NCI-H187 treated with DMSO at 0.1 percent for 48 hours (cell line): ENCODE data around the gene LURAP1L.

ENCODE experiments used
- DNase-seq: peaks from one replicate; lab custom pipeline; 2025; lab: John Stamatoyannopoulos, UW

The LURAP1L gene, protein sequence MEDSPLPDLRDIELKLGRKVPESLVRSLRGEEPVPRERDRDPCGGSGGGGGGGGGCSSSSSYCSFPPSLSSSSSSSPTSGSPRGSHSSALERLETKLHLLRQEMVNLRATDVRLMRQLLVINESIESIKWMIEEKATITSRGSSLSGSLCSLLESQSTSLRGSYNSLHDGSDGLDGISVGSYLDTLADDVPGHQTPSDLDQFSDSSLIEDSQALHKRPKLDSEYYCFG

DNA sequence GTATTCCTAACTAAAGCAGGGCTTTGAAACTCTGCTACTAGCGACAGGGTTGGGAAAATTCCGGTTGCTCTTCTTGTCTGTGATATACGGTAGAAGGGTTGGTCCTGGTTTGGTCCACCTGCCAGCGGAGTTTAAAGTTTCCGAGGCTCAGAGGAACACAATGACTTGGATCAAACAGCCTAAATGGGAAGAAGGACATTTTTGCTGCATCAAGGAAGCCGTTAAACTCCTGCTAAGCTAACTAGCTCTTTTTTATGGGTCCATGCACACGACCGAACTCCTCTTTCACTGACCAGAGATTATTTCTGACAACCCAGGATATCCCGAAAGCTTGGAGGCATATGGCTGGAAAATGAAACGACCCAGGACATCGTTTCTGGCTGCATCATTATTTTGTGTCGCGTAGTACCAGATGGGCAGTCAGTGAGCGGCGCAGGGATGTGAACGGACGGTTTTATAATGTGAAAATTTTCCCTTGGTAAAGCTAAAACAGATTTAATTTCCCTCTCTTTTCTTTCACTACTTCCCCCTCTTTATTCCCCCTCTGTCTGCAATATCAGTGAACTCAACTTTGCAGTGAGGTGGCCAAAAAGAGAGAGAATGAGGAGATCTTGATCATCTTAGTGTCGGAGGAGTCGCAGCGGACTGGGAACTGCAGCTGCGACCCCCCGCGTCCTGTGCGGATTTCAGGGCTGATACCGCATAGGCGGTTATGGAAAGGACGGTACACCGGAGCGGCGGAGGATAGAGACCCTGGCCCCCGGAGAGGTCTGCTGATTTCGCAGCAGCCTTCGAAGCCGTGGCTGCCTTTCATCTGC lies at the start of gene LURAP1L:
Gene LURAP1L (plus strand): TSS at position 160 of the 818 bp plus-strand sequence. CDS start 696 bp downstream, outside the sequence.
- no peak for DNase-seq

DNA sequence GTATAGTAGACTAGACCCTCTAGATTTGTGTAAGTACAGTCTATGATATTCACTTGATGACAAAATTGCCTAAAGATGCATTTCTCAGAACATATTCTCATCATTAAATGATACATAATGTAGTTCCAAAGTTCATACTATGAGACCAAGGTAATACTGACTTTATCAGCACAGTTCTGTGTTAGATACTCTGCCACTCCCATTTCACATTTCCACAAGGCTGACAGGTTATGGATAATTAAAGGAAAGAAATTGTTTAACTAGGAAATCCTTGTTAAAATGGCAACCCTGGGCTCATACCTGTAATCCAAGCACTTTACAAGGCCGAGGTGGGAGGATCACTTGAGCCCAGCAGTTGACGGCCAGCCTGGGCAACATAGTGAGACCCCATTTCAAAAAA lies 48.0 kb upstream of the LURAP1L start:
- DNase-seq = no peak

DNA sequence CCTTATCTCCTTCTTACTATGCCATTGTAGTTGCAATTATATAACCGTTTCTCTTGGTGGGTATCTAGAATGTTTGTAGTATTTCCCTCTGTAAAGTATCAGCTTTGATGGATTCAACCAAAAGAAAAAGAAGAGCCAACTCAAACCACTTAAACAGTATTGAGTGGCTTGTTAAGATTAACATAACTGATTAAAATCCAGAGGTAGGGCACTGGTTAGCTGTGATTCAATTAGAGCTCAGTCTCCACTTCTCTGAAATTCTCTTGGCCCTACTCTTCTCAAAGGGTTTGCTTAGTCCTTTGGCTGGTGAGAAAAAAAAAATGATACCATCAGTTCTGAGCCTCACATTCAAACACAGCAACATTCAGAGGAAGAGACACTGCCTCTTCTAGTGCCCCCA lies 44.6 kb upstream of the LURAP1L start:
- DNase-seq = no peak

DNA sequence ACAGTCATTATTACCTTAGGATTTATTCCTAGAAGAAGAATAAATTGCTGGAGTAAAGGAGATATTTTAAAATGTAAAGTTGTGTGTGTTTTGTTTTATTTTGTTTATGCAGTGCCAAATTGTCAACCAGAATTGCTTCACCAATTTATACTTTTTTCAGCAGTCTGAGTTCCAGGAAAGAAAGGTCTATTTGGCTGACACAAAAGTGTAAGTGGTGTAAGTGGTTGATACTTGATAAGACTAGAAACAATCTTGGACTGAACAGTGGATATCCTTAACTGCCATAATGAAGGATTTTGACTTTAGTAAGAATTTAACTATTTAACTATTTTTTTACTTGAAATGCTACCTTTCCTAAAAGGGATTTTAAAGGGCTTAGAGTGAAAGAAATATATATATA lies 43.9 kb upstream of the LURAP1L start:
- DNase-seq = no peak

DNA sequence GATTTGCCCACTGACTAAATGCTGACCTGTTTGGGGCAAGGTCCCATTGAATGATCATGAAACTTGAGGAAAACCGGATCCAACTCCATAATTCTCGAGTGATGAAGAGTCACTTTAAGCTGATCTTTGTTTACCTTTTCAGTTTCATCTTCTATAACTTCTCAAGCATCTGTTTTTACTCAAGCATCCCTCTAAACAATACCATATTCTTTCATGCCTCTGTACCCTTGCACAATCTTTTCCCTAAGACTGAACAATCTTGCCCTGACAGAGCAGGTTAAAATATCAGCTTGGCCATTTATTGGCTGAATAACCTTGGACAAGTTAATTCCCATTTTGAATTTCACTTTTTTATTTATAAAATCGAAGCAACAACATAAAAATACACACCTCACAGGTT lies 41.8 kb upstream of the LURAP1L start:
- DNase-seq = no peak

DNA sequence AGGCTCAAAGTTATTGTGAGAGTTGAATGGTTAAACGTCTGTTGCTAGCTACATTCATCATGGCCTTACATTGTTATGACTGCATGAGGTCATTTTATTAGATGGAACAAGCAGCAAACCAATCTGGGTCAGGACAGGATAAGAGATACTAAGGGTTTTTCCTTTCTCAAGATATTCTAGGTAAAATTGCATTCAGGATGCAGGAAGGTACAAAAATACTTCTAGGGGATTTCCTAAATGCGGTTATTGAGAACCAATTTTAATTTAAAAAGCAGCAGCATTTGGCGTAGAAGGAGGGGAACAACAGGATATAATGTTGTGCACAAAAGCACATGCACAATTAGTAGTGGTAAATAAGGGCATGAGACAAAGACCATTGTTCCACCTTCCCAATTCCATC lies 39.2 kb upstream of the LURAP1L start:
- no peak for DNase-seq

DNA sequence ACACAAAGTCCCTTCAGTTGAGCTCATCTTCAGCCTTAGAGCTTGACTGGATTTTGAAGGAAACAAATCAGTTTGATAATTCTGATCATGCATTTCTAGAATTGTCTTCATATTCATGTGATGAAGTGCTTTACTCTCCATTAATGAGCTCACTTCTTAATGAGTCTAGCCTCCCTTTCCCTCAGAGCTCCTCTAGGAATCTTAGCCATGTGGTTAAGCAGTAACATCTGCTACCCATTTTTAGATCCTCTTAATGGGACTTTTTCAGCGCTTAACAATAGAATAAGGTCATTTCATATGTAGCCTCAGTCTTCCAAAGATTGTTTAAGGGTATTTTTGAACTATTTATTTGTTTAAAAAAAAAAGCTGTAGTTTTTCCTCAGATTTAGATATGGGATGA lies 36.9 kb upstream of the LURAP1L start:
- DNase-seq = no peak

DNA sequence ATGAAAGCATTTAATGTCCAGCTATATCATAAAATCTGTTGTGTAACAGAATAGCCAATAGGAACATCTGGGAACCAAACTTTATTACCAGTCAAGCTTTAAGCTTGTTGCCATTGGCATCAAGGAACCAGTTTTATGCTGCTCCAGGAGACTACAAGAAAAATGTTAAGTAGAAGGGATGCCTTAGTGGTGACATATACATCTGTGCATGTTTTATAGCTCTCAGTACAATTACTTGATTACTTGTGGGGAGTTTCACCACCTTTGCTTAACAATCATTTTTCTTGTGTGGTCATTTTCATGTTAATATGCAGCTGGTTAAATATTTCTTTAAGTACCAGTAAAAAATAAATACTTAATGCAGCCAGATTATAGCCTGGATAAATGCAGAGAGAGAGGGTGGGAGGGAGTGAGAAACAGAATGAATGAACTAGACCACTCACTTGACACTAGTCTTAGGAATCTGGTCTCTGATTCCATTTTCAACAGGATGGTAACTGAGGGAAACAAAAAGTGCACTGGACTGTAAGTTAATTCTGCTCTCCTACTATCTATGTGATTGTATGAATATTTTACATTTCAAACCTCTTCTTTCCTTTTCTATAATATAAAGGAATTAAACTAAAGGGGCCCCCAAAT lies 35.7 kb upstream of the LURAP1L start:
- DNase-seq = no peak

DNA sequence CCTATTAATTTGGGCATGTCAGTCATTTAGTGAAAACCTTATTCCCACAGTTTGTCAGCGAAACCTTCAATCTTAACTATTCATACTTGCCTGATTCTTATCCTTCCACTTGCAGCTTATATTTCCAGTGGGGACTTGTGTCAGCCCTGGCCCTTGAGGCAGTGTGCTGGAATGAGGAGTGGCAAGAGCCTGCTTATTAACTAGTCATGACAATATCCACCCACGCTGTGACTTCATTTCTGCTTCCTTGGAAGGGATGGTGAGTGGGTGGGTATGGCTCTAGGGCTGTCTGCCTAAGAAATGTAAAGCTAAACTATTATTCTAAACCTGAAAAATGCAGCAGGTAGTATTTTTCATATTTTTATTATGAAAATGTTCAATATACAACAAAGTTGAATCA lies 34.0 kb upstream of the LURAP1L start:
- DNase-seq = no peak

DNA sequence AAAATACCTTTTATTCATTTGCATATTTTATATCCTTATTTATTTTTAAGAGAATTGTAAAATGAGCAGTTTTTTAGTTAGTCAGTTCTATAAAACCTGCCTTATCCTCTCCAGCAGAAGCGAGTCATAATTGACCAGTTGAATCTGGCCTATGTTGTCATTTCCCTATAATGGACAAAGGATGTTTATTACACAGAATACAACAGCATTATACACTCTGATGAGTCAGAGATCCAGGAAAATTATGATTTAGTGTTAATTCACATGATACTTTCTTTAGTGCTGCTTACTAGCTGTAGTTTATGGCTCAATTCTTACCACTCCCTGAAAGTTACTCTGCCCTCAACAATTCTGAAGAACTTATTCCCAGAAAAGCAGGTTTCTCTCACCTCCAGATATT lies 26.8 kb upstream of the LURAP1L start:
- DNase-seq = no peak

DNA sequence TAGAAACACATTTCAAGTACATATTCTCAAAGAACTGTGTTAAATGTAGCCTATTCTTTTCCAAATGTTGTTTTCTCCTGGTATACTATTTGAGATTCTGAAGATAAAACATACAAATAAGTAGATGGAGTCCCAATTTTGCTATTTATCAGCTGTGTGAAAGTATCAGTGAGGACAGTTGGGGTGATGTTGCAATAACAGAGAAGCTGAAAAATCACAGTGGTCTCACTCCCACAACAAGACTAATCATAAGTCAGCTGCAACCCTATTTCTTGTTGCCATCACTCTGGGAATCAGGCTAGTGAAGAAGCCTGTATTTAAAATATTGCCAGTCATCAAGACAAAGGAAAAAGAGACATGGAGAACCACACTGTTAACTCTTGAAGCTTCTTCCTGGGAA lies 25.9 kb upstream of the LURAP1L start:
- DNase-seq = no peak

DNA sequence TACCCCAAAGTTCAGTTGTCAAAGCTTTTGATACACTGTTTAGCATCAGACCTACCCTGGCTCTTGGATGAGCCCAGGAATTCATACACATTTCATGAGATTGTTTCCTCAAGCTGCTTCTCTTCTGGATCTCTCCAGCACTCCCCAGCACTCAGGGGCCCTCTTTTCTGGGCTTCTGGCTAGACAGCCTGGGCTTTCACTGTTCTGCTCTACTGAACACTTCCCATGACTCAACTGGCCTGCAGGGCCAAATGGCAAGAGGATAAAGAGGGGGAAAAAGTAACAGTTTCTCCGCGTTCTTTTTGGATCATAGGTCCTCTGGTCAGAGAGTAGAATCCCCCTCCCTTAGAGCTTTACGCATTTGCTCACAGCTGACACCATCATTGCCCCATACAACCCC lies 20.9 kb upstream of the LURAP1L start:
- DNase-seq = no peak

DNA sequence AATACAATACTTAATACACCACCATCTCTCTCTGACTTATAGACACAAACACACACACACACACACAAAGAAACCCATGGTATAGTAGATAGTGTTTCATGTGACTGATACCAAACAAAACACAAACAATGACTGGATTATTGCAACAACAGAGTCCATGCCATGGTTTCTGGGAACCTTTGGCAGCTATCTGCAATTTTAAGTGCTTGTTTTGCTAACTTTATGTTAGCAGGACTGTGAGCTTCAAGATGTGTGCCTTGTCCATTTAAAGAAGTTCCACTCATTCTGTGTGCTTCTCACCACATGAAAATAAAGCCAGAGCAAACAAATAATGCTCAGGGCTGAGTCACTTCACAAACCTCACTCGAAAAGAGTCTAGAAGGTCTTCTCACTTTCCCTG lies 15.1 kb upstream of the LURAP1L start:
- DNase-seq = no peak

DNA sequence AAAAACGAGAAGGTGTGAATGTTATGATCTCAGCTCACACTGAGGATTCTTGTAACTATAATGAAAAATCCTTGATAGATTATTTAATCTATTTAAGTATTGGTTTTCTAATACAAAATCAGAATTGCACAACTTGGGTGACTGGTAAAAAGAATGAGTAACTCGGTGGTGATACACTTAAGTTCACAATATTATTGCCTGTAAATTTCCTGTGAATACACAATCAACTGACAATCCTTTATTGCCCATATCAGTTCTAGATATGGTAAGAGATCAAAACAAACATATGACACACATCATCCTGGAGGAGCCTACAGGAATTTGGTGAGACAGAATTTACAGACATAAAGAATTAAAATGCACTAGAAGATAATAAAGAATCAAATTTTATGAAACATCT lies 14.1 kb upstream of the LURAP1L start:
- no peak for DNase-seq

DNA sequence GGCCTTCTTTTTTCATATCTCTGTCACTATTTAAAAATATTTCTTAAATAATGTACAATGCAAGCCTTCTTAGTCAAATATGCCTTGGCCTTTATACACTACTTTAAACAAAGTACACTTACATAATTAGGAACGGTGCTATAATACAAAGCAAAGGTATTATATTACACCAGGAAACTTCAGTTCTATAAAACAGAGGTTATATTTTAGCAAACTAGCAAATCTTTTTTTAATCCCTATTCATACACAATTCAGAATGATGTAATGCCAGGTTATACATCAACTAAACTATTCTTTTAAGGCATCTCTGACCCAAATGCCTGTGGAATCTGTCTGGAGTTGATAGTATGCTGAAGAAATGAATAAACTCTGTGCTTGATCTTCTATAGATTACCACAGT lies 10.7 kb upstream of the LURAP1L start:
- no peak for DNase-seq

DNA sequence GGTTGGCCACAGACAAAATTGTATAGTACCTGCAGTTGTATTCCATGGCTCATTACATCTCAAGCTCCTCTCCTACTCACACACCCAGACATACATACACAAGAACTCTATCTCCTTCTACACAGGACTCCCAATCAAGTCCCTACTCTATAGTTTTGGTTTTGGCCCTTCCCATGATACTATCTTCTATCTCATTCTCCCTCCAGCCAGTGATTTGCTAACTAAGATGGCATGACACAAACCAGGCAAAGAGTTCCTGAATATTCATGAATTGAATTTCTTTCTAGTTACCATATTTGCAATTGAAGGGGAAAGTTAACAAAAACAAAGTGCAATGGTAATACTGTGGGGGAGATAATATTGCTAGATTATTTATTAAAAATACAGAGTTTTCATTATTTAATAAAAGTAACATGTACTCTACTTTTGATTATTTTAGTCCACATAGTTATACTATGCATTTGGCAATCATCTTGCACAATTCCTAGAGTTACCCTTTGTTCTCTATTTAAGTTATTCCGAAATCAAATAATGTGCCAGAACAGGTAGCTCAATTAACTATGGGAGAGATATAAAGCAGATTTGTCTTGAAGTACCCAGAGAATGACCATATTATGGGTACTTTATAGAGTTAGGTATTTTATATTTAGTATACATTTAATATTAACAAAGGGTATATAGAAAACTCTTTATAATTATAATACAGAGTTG lies 9.6 kb upstream of the LURAP1L start:
- DNase-seq = no peak

DNA sequence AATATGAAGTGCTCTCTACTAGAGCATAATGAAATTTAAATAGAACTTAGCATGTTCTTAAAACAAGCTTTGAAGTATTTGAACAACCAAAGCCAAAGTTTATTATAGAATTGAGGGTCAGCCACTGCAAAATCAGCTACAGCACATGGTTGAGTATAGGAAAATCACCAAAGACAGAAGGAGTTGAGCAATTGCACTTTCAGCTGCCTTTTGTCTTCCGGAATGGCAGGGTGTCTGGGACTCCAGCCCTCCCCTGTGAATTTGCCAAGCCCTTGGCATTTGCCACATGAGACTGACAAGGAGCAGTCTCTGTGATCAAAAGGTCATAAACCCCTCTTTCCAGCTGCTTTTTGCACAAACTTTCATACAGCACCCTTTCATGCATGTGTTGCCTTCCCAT lies 8.5 kb upstream of the LURAP1L start:
- DNase-seq = no peak

DNA sequence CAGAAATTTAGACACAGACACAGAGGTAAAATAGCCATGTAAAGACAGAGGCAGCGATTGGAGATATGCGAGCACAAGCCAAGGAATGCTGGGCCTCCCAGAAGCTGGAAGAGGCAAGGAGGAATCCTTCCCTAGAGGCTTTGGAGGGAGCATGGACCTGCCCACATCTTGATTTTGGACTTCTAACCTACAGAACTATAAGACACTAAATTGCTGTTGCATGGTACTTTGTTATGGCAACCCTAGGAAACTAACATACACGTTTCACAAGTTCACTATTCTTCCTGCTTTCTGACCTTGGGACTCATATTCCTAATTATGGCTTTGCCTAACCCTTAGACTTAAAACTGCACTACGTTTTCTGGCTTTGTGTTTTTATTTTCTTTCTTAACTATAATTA lies 4.6 kb upstream of the LURAP1L start:
- DNase-seq = no peak

DNA sequence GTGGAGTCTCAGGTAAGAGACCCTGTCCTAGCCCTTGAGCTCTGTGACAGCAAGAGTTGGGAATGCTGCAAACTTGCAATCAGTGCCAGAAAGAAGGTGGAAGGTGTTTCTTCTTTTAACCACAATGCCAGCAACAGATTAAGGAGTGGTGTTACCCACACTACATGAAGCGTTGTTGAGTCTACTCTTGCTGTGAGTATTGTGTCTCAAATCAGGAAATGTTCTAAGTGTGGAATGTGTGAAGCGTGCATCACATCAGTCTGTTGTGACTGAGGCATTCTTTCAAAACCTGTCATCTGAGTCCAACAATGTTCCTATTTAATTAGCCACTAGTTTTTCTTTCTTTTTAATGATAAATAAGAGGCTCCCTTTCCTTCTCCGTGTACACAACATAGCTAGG lies 2.9 kb upstream of the LURAP1L start:
- no peak for DNase-seq

DNA sequence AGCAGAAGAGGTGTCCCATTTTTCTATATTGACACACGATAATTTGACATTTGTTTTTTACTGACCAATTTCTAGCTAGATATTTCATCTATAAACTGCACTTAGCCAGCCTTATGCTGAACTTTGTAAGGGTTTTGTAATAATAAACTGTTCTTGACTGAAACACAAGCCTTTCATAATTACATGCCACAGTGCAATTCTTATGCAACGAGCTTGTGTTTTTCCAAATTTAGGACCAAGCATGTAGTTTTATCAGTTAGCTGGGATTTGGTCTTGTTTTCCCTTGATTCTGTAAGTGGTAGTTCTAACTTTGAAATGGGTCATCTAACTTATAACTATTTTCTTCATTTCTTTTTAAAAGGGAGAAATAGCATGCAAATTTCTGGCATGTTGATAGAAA lies 1.3 kb upstream of the LURAP1L start:
- no peak for DNase-seq

DNA sequence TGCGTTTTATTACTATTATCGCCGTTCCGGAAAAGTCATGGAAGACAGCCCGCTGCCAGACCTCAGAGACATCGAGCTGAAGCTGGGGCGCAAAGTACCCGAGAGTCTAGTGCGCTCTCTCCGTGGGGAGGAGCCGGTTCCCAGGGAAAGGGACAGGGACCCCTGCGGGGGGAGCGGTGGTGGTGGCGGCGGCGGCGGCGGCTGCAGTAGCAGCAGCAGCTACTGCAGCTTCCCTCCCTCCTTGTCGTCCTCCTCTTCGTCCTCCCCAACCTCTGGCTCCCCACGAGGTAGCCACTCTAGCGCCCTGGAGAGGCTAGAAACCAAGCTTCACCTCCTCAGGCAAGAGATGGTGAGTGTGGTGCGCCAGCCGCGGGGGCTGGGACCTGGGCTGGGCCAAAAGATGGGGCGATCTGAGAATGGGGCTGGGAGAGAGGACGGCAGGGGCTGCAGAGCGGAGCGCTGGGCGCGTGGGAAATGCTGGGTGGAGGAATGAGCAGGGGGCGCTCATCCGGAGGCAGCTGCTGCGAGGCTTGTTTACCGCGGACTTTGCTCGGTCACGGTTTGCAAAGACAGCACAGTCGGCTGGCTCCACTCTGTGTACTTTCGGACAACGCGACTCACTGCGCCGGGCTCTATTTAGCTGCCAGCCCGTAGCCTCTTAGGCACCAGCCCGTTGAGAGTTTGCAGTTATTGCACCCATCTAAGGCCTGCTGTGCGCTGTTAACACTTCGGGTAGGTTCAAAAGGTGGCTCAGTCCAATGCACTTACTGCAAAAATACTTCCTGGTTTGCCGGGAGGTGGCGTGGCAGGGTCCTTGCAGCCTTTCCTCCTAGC lies 1.1 kb downstream of the LURAP1L start:
- DNase-seq = no peak
